GM12801 (cell line): ENCODE data around the gene NHSL2.

Experiments
- TF ChIP-seq, protein P1 (sequence below): IDR thresholded peaks from one replicate; pipeline ENCODE4 v1.5.1; 2011; ENCODE audit warnings: control low read depth; ENCODE audit not compliant: insufficient read length; ENCODE audit errors: extremely low read depth

Gene NHSL2

DNA sequence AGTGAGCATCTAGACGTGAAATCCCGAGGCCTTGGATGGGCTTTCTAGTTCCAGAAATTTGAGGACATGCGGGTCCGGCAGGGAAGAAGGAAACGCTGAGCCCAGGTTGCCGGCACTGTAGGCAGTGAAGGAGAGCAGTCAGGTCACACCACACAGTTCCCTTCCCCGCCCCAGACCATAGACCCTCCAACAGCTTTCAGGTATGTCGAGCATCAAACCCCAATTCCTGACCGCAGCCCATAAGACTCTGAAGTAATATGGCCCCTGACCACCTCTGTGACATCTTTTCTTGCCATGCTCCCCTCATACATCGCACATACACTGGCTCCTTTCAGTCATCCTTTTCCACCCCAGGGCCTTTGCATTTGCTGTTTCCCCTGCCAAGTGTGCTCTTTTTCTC lies 198.0 kb downstream of the NHSL2 start:
- TF ChIP-seq, protein P1, sequence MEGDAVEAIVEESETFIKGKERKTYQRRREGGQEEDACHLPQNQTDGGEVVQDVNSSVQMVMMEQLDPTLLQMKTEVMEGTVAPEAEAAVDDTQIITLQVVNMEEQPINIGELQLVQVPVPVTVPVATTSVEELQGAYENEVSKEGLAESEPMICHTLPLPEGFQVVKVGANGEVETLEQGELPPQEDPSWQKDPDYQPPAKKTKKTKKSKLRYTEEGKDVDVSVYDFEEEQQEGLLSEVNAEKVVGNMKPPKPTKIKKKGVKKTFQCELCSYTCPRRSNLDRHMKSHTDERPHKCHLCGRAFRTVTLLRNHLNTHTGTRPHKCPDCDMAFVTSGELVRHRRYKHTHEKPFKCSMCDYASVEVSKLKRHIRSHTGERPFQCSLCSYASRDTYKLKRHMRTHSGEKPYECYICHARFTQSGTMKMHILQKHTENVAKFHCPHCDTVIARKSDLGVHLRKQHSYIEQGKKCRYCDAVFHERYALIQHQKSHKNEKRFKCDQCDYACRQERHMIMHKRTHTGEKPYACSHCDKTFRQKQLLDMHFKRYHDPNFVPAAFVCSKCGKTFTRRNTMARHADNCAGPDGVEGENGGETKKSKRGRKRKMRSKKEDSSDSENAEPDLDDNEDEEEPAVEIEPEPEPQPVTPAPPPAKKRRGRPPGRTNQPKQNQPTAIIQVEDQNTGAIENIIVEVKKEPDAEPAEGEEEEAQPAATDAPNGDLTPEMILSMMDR: no peak

DNA sequence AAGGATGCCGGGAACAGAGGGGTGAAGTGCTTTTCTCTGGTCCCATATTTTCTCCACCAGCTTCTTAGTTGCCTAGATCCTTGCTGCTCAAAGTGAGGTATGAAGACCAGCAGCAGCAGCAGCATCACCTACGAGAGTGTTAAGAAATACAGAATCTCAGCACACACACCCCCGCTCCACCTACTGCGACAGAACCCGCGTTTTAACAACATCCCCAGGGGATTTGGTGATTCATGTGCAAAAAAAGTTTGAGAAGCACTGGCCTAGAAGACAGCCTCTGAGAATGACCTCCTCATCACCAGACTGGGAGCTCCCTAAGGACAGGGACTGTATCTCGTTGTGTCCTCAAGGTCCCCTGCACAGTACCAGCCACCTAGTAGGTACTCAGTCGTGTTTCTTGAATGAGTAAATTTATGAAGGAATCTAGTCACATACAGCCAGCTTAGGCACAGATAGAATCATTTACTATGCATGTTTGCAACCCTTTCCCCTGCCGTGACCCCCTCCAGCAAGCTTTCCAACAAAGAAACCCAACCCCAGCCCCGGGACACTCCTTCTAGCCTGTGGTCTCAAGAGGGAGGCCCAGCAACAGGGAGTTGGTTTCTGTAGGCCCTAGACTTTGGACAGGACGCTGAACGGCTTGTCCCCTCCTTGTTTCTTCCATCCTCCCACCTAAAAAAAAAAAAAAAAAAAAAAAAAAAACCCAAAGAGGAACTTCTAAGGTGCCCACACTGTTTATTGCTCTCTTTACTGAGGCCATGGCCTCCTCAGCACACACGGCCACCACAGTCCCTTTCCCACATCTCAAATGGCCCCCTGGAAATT lies 199.6 kb downstream of the NHSL2 start:
- TF ChIP-seq, protein P1: no peak

DNA sequence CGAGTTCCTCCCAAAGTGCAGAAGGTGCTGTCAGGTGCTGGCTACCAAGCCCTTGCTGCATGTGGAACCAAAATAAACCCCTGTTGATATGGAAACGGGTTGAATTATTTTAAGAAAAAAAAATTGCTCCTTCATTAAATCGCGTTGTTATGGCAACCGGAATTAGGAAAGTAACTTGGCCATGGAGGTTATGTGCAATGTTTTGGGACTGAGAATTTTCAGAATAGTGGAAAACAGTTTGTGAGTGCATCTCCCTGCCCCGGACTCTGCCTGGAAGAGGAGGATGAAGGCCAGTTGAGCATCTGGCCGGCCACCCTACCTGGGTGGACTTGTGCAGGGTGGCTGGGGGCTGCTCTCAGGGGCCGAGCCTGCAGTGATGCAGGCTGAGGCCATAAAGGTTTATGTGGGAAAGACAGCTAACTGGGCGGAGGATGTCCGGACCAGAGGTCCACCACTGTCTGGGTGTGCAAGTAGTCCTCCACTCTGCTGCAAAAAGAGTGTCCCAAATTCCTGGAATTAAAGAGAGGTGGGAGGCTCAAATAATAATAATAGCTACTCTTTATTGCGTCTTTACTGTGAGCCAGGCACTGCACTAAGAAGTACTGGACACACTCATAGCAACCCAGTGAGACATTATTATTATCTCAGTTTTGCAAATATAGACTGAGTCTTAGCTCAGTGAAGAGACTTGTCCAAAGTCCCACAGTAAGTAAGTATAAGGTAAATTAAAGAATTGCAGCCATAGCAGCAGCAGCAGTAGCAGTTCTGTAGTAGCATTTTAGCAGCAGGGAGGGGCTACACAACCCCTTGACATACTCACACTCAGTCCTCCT lies 200.4 kb downstream of the NHSL2 start:
- TF ChIP-seq, protein P1: no peak

DNA sequence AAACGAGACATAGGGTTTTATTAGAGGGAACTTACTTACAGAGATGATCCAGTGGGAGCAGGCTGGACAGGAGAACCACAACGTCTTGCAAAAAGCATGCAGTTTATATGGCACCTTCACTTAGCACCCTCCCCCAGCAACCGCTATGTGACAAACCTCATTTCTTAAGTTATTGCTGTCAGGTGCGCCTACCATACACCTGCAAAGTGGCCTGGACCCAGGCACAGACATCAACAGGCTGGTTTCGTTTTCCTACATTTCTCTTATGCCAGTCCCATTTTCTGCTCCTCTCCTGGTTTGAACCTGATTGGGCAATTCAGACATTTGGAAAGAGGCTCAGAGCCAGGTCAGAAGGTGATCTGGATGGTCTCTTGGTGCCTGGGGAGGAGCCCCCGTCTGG lies 202.8 kb downstream of the NHSL2 start:
- TF ChIP-seq, protein P1: no peak

DNA sequence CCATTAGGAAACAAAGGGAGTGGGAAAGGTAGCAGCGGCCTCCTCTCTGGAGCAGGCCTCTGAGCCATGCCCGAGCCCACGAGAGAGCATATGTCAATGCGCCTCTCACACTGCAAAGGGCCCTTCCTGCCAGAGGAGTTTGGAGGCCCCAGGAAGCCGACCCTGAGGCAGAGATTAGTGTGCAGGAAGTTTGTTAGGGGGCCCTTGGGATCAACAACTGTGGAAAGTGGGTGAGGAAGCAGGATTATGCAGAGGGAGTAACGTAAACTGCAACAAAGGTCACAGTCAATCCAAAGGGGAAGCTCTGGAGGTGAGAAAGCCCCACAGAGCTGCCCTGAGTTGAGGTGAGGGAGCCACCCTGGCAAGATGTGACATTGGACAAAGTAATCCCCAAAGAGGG lies 203.7 kb downstream of the NHSL2 start:
- TF ChIP-seq, protein P1: no peak

DNA sequence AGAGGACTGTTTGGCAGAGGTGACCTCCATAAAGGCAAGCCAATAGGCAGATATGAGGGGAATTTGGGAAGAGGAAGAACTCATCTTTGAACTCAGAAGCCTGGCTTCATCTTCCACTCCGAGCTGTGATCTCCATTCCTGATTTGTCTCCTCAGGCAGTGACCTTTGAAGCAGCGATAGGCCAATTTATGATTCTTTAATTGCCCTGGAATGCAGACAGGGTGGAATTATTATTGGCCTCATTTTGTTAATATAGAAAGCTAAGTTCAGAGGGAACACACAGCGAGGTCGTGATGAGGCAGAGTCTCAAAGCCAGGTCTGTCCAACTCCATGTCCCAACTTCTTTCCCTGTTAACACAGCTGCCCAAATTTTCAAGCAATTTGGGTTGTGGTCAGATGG lies 204.2 kb downstream of the NHSL2 start:
- TF ChIP-seq, protein P1: no peak

DNA sequence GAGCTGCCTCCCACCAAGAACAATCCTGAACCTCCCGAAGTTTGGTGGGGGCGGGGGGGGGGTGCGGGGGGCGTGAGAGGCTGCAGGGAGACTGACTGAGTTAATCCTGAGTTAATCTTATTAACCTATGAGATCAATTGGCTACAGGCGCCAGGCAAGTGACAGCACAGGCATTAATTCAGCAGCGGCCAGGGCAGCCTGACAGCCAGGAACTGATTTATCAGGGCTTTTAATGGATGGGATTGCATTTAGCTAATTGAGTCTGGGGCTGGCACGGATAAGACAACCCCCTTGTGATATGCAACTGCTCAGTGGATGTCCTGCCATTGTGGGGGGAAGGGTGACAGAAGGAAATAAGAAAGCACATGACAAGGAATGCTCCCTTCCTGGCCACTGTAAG lies 204.7 kb downstream of the NHSL2 start:
- TF ChIP-seq, protein P1: no peak
